HG03108 (cell line): ENCODE measurements around the gene CLIC5.

Source experiments
- ATAC-seq: cut with Tn5 transposase; IDR thresholded peaks from one replicate; pipeline ENCODE4 v1.9.1; 2021; ENCODE audit warnings: moderate library complexity; ENCODE audit not compliant: unreplicated experiment

Gene CLIC5

GRCh38 chr6:45900808-45901752, 114.6 kb downstream of the CLIC5 start:
- no peak for ATAC-seq

DNA sequence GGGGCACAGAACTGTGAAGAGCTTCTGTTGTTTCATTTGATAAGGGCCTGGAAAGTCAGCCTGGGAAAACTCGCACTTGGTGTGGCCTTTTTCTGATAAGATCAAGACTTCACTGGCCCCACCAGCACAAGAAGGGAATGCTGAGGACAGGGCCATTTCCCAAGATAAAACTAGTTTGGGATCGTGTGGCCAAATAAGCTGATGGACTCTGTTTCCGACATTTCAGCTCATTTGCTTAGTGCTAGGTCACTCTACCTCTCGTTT, 116.0 kb downstream of the CLIC5 start:
- no peak for ATAC-seq

GRCh38 chr6:45898941-45899682, 116.5 kb downstream of the CLIC5 start:
- no peak for ATAC-seq

DNA sequence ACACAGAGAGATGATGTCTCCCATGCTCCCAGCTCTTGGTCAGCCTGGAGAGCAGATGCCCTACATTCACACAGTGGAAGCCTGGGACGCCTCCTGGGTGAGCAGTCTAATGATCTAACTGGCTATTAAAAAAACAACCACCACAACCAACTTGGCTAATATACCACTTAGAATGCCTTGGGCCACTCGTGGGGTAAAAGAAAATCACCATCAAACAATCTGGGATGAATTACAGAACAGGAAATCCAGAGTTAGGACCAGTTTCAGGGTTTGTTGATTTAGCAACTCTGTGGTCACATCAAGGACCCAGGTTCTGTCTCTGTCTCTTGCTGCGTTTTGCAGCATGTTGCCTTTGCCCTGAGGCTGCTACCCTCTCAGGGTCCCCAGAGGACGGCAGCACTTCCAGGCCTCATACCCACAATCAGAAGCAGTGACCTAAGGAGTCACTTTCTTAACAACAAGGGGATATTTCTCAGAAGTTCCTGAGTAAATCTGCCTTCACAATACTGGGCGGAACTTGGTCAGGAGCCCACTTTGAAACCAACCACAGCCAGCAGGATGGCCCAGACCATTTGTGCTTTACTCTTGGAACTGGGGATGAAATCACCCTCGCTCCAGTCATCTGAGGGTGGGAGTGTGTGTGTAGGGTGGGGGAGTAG, 118.7 kb downstream of the CLIC5 start:
- ATAC-seq, result no peak

GRCh38 chr6:45895569-45895968, 120.1 kb downstream of the CLIC5 start:
- no peak for ATAC-seq

DNA sequence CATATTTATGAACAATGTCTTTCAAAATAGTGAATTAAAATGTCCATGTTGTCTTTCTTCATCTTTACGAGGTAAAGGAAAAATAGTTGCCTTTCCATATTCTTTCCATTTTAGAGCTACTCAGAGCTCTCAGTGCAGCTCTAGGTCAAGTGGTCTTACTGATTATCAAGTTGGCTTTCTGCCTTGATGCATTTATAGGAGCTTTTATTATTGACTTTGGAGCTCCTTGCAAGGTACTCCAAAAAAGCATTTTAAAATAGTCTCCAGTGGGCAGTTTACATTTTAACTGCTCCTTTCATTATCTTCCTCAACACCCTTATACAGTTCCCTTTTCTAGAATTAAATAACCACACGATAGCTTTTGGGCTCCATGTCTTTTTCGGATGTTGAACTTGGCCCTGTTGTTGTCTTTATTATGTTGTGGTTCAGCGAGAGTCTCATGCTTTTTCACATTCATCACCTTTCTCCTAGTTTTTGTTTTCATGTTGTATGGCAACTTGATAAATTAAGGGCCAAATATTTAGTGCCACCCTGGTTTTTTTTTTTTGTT, 122.9 kb downstream of the CLIC5 start:
- ATAC-seq, result no peak

DNA sequence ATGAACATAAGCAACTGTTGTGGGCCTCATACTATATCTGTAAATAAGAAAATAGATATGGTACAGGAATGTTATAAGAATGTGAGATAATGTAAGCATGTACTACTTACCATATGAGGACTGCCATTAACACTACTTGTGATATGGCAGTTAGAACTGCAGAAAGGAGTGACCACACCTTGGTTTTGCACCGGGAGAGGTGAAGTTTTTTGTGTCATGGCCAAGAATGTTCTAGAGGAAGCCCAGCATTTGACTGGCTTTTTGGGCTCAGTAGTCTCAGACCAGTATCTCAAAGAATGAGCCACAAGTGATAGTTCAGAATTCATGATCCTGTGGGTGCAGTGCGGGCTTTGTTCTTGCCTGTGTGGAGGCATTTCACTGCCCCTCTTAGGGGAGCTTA, 123.5 kb downstream of the CLIC5 start:
- ATAC-seq, result no peak

GRCh38 chr6:45886776-45887175, 128.9 kb downstream of the CLIC5 start:
- no peak for ATAC-seq

- no peak for ATAC-seq
Measured at GRCh38 chr6:45884336-45884735, 131.3 kb downstream of the CLIC5 start.

GRCh38 chr6:45882671-45883070, 133.0 kb downstream of the CLIC5 start:
- no peak for ATAC-seq

GRCh38 chr6:45881705-45882467, 133.8 kb downstream of the CLIC5 start:
- ATAC-seq, result no peak

- no peak for ATAC-seq
Measured at GRCh38 chr6:45880676-45881075, 135.0 kb downstream of the CLIC5 start.

DNA sequence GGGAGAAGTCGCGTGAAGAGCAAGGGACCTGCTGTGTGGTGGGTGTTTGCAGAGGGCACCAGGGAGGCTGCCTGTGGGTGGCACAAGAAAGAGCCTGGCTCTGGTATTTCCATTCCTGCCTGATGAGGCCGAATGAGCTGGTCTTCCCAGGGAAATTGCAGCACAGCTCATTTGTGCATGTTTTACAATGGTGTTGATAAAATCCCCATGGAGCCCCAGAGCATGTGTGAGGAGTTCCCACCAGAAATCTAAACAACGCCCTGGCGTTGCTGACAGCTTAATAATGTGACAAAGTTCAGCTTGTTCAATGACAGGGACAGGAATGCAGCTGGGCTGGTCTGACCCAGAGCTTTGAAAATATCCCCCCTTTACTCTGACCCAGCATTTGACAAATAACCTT, 135.5 kb downstream of the CLIC5 start:
- no peak for ATAC-seq

- no peak for ATAC-seq
Measured at GRCh38 chr6:45877970-45878590, 137.6 kb downstream of the CLIC5 start.

GRCh38 chr6:45872827-45873365, 142.8 kb downstream of the CLIC5 start:
- ATAC-seq, result no peak

GRCh38 chr6:45870531-45870930, 145.1 kb downstream of the CLIC5 start:
- no peak for ATAC-seq

DNA sequence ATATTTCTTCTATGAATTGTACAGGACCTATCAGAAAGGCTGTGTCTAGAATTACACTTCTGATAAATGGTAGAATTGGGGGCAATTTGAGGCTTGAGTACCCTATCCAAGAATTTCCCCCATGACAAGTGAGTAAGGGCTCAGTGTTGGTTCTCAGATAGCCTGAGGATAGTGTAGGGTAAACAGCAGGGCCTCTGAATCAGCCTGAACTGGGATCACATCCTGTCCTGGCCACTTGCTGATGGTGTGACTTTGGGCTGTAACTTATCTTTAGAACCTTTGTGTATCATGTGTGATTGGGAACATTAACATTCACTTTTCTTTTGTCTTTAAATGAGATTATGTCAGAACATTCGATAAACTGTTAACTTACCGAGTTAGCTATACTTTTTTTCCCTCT, 151.0 kb downstream of the CLIC5 start:
- no peak for ATAC-seq

DNA sequence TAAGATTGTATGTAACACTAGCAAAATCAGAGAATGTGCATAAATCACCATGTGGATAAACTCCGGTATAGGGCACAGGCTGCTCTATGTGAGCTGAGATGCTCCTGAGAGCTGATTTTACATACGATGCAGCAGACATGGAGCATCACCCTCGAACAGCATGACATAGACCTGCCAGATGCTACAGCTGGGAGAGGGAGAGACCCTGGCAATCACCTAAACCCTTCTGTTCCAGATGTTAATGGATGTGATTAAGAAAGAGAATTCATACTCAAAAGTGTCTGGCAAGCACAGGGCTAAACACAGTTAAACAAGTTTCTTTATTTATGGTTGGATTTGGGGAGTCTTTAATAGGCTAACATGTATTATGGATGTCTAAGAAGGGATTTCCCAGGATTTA, 157.0 kb downstream of the CLIC5 start:
- ATAC-seq, result no peak

GRCh38 chr6:45857827-45858226, 157.8 kb downstream of the CLIC5 start:
- no peak for ATAC-seq
